HepG2 (cell line): ENCODE data around the gene PEMT. TPM values are rescaled to one million over a fixed set of nuclear protein-coding genes. Genes with fewer than 3 reads are reported as not detected.

ENCODE experiments used
- HES4 ChIP-seq: sonication (generic); formaldehyde crosslinking; IDR thresholded peaks from 2 replicates; pipeline ENCODE4 v1.9.0; 2021; ENCODE audit warnings: mild to moderate bottlenecking, missing genetic modification reagents, borderline replicate concordance
- HOXA5 ChIP-seq: sonication (generic); formaldehyde crosslinking; IDR thresholded peaks from 2 replicates; pipeline ENCODE4 v1.4.0; 2020; ENCODE audit warnings: missing genetic modification reagents
- ISX ChIP-seq: sonication (generic); formaldehyde crosslinking; conservative IDR thresholded peaks from 2 replicates; pipeline ENCODE4 v1.5.0; 2020; ENCODE audit warnings: missing genetic modification reagents
- JARID2 ChIP-seq: sonication (generic); formaldehyde crosslinking; IDR thresholded peaks from 2 replicates; pipeline ENCODE4 v1.8.1; 2023; ENCODE audit warnings: missing genetic modification reagents, inconsistent platforms; ENCODE audit not compliant: insufficient replicate concordance
- KAT7 ChIP-seq: IDR thresholded peaks from 2 replicates; pipeline ENCODE4 v1.6.1; 2018; ENCODE audit warnings: borderline replicate concordance, missing compliant biosample characterization
- MATR3 ChIP-seq: sonication (generic); formaldehyde crosslinking; IDR thresholded peaks from 2 replicates; pipeline ENCODE4 v1.4.0; 2020; ENCODE audit warnings: missing genetic modification reagents
- MIER3 ChIP-seq: IDR thresholded peaks from 2 replicates; pipeline ENCODE4 v1.6.1; 2016; ENCODE audit warnings: missing compliant biosample characterization, borderline replicate concordance
- NR3C1 ChIP-seq: sonication (generic); formaldehyde crosslinking; IDR thresholded peaks from 2 replicates; pipeline ENCODE4 v1.4.0; 2020; ENCODE audit warnings: missing genetic modification reagents
- PHF8 ChIP-seq: sonication (generic); formaldehyde crosslinking; IDR thresholded peaks from 2 replicates; pipeline ENCODE4 v1.5.0; 2020; ENCODE audit warnings: missing genetic modification reagents
- SUZ12 ChIP-seq: fragments of 150-350 bp; IDR thresholded peaks from 2 replicates; pipeline ENCODE4 v1.6.1; 2014; ENCODE audit warnings: low read depth, low read length
- ZNF225 ChIP-seq: sonication (generic); formaldehyde crosslinking; IDR thresholded peaks from 2 replicates; pipeline ENCODE4 v1.4.0; 2020; ENCODE audit warnings: mild to moderate bottlenecking, missing genetic modification reagents
- ZNF331 ChIP-seq: sonication (generic); formaldehyde crosslinking; IDR thresholded peaks from 2 replicates; pipeline ENCODE4 v1.4.0; 2020; ENCODE audit warnings: missing genetic modification reagents
- ZNF383 ChIP-seq: sonication (generic); formaldehyde crosslinking; IDR thresholded peaks from 2 replicates; pipeline ENCODE4 v1.4.0; 2020; ENCODE audit warnings: missing genetic modification reagents, mild to moderate bottlenecking, borderline replicate concordance
- ZNF530 ChIP-seq: sonication (generic); formaldehyde crosslinking; IDR thresholded peaks from 2 replicates; pipeline ENCODE4 v1.5.0; 2020; ENCODE audit warnings: low read depth, mild to moderate bottlenecking, missing genetic modification reagents
- ZNF546 ChIP-seq: sonication (generic); formaldehyde crosslinking; conservative IDR thresholded peaks from 2 replicates; pipeline ENCODE4 v1.8.1; 2023; ENCODE audit warnings: mild to moderate bottlenecking, missing genetic modification reagents
- ZNF703 ChIP-seq: sonication (generic); formaldehyde crosslinking; IDR thresholded peaks from 2 replicates; pipeline ENCODE4 v1.5.1; 2020; ENCODE audit warnings: missing genetic modification reagents, mild to moderate bottlenecking, moderate library complexity, borderline replicate concordance
- polyA plus RNA-seq, 8 experiments: library from polyadenylated mRNA; depleted of rRNA in 3 of 8; stranded (reverse) in 7 of 8; unstranded in 1 of 8; fragments of >200 nt; fragmentation: Illumina TruSeq in 4 of 8; extraction: Trizol in 4 of 8; gene quantifications; 2 replicates each; pipeline versions ENCODE4 v1.2.1 to v1.2.3, GENCODE V29; 2011 to 2016; ENCODE audit warnings: low read depth in 4 of 8, missing spikeins in 1 of 8, mixed read lengths in 1 of 8; ENCODE audit not compliant: insufficient read depth in 1 of 8
- total RNA-seq, 5 experiments: library from RNA; depleted of rRNA; stranded (reverse); fragments of >200 nt; fragmentation: Illumina TruSeq; extraction: Trizol; gene quantifications; 2 replicates each; pipeline ENCODE4 v1.2.3, GENCODE V29; 2016; ENCODE audit warnings: low read depth in 1 of 5
- TF ChIP-seq, protein P1 (sequence below), 2 experiments: sonication (generic) in 1 of 2; formaldehyde crosslinking in 1 of 2; IDR thresholded peaks; 2 replicates each; pipeline versions ENCODE4 v1.6.1 to v1.9.0; 2014 to 2022; ENCODE audit warnings: antibody characterized with exemption in 1 of 2, borderline replicate concordance in 1 of 2, inconsistent platforms in 1 of 2, low read depth in 1 of 2, missing genetic modification reagents in 1 of 2
- TF ChIP-seq, protein P2 (sequence below): sonication (generic); formaldehyde crosslinking; IDR thresholded peaks from 2 replicates; pipeline ENCODE4 v1.8.1; 2022; ENCODE audit warnings: mild to moderate bottlenecking, missing genetic modification reagents
- TF ChIP-seq, protein P3 (sequence below): sonication (generic); formaldehyde crosslinking; IDR thresholded peaks from 2 replicates; pipeline ENCODE4 v1.5.1; 2020; ENCODE audit warnings: mild to moderate bottlenecking, missing genetic modification reagents, borderline replicate concordance

Gene PEMT
- total and polyA plus RNA-seq, 2 of the 13 experiments (the other 11 are each of a cell fraction or from before 2014, with no cell fraction given), result 31.7 to 43.6 TPM

DNA sequence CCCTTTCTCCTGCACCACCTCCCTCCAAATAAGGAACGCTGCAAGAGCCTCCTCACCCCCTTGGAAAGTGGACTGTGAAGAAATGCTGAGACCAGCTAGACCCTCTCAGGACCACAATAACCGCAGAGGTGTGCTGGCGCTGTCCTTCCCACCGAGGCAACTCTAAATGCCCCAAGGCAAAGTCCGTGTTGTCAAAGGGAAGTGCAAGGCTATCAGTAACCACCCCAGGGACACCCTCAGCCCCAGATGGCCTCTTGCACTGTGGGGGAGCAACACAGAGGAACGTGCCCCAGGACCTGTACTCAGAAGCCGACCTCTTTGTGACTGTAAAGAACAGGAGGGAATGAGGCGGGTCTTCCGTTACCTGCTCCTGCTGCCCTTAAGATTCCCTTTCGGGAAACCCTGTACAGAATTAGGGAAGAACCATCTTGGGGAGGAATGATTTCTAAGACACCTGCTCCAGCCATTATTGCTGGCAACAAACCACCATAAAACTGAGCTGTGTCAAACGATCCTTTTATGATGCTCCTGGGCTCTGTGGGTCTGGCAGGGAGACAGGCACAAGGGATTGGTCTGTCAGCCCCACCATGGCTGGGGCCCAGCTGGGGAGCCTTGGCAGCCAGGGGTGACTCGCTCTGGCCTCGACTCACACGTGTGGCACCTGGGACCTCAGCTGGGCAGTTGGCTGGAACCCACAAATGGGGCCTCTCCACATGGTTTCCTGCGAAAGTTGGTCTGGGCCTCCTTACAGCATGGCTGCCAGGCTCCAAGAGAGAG, 129.3 kb downstream of the PEMT start (continued):
- TF ChIP-seq, protein P1, sequence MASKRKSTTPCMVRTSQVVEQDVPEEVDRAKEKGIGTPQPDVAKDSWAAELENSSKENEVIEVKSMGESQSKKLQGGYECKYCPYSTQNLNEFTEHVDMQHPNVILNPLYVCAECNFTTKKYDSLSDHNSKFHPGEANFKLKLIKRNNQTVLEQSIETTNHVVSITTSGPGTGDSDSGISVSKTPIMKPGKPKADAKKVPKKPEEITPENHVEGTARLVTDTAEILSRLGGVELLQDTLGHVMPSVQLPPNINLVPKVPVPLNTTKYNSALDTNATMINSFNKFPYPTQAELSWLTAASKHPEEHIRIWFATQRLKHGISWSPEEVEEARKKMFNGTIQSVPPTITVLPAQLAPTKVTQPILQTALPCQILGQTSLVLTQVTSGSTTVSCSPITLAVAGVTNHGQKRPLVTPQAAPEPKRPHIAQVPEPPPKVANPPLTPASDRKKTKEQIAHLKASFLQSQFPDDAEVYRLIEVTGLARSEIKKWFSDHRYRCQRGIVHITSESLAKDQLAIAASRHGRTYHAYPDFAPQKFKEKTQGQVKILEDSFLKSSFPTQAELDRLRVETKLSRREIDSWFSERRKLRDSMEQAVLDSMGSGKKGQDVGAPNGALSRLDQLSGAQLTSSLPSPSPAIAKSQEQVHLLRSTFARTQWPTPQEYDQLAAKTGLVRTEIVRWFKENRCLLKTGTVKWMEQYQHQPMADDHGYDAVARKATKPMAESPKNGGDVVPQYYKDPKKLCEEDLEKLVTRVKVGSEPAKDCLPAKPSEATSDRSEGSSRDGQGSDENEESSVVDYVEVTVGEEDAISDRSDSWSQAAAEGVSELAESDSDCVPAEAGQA (IDR thresholded peaks at IDR 0.05; ENCODE audit: low read depth), result no peak
- TF ChIP-seq, protein P1 (CRISPR knock-in tag; IDR thresholded peaks at IDR 0.05; ENCODE audit: borderline replicate concordance), result no peak
- no peak for TF ChIP-seq SUZ12
- no peak for TF ChIP-seq ZNF225 (CRISPR knock-in tag)
- TF ChIP-seq PHF8 (CRISPR knock-in tag), result 0 out of 2 replicates have a peak, but pooled peaks have one; percentile 25
- TF ChIP-seq, protein P2, sequence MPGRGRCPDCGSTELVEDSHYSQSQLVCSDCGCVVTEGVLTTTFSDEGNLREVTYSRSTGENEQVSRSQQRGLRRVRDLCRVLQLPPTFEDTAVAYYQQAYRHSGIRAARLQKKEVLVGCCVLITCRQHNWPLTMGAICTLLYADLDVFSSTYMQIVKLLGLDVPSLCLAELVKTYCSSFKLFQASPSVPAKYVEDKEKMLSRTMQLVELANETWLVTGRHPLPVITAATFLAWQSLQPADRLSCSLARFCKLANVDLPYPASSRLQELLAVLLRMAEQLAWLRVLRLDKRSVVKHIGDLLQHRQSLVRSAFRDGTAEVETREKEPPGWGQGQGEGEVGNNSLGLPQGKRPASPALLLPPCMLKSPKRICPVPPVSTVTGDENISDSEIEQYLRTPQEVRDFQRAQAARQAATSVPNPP (CRISPR knock-in tag), result no peak
- no peak for TF ChIP-seq NR3C1 (CRISPR knock-in tag)
- no peak for TF ChIP-seq MIER3 (CRISPR knock-in tag)
- TF ChIP-seq ZNF703, result peak; percentile 39; the same call in 1 of the 2 replicates
- TF ChIP-seq JARID2 (CRISPR knock-in tag), result no peak
- TF ChIP-seq ZNF530 (CRISPR knock-in tag), result no peak
- TF ChIP-seq MATR3 (CRISPR knock-in tag), result no peak
- no peak for TF ChIP-seq HOXA5 (CRISPR knock-in tag)
- TF ChIP-seq HES4 (CRISPR knock-in tag), result peak; percentile 51; the same call in 1 of the 2 replicates
- no peak for TF ChIP-seq ZNF546
- no peak for TF ChIP-seq ISX
- TF ChIP-seq ZNF383, result no peak
- TF ChIP-seq ZNF331, result peak; percentile 22; the same call in 1 of the 2 replicates
- no peak for TF ChIP-seq KAT7
- TF ChIP-seq, protein P3, sequence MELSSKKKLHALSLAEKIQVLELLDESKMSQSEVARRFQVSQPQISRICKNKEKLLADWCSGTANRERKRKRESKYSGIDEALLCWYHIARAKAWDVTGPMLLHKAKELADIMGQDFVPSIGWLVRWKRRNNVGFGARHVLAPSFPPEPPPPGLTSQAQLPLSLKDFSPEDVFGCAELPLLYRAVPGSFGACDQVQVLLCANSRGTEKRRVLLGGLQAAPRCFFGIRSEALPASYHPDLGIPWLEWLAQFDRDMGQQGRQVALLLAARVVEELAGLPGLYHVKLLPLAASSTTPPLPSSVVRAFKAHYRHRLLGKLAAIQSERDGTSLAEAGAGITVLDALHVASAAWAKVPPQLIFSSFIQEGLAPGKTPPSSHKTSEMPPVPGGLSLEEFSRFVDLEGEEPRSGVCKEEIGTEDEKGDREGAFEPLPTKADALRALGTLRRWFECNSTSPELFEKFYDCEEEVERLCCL (CRISPR knock-in tag), result no peak
